ENCODE results near the gene FNBP1. TPM values are rescaled to one million over a fixed set of nuclear protein-coding genes. Genes with fewer than 3 reads are reported as not detected.

Gene FNBP1
- total RNA-seq, 1 experiment from 2014 or later, result 16.6 TPM

DNA sequence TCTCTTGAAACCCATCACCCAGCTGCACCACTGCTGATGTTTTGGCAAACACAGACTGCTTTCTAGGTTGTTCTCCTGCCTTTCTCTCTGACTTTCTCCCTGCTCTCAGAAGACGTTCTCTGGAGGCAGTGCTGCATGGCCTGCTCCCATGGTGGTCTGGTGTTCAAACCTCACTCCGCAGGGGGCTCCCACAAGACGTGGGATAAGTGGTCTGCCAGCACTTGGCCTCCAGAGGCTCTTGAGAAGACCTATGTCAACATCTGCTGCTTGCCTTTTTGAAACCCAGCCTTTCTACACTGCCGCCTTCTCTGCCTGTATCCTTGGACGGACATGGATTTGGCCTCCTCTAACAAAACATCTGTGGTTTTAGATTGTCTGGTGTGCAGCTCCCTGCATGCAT is 191.2 kb downstream of the FNBP1 start:
- in situ Hi-C loops (cut with HindIII; ENCODE audit: low sequenced_read_pairs), result no loop called here
- DNase-seq (ENCODE audit: low spot score), result no peak

GRCh38 chr9:129850821-129851550 is 192.0 kb downstream of the FNBP1 start:
- in situ Hi-C loops (cut with HindIII; ENCODE audit: low sequenced_read_pairs), result no loop called here
- DNase-seq (ENCODE audit: low spot score), result no peak

DNA sequence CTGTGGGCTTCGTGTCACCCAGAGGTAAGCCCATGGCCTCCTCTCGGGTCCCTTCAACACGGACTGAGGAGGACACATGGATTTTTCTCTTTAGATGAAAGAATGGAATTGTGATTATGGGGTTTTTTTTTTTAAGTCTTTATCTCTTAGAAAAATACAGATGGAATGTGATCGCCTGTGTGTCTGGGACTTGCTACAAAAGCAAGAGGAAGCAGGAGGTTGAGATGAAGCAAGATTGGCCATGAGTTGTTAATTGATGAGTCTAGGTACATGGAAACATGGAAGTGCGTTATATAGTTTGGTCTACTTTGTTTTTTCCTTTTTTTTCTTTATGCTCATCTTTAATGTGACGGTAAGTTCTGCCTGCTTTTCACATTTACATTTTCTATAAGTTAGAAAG is 193.1 kb downstream of the FNBP1 start:
- in situ Hi-C loops (cut with HindIII; ENCODE audit: low sequenced_read_pairs), result no loop called here
- no peak for DNase-seq (ENCODE audit: low spot score)

DNA sequence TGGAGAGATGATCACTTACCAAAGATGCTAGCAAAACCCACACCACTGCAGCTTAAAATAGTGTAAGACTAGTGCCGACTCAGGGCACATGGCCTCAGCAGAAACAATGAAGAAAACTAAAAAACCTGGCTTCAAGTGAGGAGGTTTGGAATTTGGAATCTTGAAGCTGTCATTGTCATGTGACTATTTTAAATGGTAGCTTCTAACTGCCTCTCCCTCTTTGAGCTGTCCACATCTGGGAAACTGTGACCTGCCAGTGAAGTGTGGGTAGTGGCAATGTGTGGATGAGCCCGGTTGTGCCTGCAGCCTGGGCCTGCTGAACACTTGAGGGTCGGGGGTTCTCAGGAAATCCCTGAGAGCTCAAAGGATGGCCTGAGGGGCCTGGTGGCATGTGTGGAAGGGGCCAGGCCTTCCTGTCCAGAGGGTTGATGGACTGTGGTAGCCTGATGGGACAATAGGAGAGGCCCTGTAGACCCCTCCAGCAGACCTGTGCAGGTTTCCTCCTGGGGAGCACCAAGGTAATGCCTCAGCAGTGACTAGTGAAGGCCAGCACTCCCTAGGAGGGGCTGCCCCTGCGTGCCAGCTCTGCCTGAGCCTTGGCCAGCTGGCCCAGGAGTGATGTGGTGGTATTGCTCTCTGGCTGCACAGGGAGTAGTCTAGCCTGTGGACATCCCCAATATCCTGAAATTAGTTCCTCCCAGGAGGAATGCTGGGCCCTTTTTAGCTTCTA is 194.1 kb downstream of the FNBP1 start:
- in situ Hi-C loops (cut with HindIII; ENCODE audit: low sequenced_read_pairs), result no loop called here
- no peak for DNase-seq (ENCODE audit: low spot score)

GRCh38 chr9:129845373-129845772 is 197.6 kb downstream of the FNBP1 start:
- in situ Hi-C loops (cut with HindIII; ENCODE audit: low sequenced_read_pairs), result no loop called here
- DNase-seq (ENCODE audit: low spot score), result no peak

GRCh38 chr9:129841071-129841470 is 201.9 kb downstream of the FNBP1 start:
- peak; percentile 67 for DNase-seq (ENCODE audit: low spot score)
- in situ Hi-C loops (cut with HindIII; ENCODE audit: low sequenced_read_pairs), result no loop called here

DNA sequence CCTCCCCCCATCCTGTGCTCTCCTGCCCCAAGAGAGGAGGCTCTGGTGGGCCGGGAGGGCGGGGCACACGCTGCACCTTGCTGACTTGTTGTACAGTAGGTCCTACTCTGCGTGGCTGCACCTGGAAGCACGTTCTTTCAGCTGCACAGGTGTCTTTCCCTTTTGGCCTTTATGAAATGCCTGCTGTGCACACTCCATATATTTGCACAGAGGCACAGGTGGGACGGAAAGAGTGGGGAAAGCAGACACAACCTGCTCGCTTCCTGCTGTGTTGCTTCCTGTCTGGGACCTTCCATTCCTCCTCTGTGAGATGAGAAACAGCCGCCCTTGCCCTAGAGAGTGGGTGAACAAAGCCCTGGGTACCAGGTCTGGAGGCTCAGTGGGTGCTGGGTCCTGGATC is 203.0 kb downstream of the FNBP1 start:
- peak; percentile 23 for DNase-seq (ENCODE audit: low spot score)
- in situ Hi-C loops (cut with HindIII; ENCODE audit: low sequenced_read_pairs), result no loop called here

DNA sequence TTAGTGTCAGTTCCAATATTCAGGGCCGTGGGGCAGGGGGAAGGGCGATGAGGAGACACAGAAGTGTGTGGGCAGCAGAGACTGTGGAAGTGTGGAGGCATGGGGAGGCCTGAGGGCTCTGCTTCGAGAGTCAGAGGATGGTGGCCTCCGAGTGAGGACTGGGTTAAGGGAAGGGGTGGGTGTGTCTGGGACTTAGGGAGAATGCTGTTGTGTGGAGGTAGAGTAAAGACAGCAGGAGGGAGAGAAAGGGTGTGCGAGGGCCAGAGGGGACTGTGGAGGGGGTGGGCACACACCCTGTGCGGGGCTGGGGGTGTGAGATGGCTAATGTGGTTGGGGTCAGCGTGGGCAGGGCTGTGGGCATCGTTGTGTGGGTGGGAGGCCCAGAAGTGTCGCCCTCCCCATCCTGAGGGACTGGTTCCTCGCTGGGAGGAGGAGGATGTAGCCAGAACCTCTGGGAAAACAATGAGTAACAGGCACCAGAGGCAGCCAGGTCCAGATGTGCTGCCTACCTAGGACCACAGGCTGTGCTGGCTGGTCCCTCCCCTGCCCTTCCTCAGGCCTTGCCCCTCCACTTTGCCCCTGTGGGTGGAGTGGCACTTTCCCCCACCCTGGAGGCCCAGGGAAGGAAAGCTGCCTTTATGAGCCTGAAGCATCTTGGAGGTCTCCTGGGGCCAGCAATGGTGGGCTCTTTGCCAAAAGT is 203.5 kb downstream of the FNBP1 start:
- in situ Hi-C loops (cut with HindIII; ENCODE audit: low sequenced_read_pairs), result no loop called here
- no peak for DNase-seq (ENCODE audit: low spot score)

- DNase-seq (ENCODE audit: low spot score), result no peak
- in situ Hi-C loops (cut with HindIII; ENCODE audit: low sequenced_read_pairs), result no loop called here
Observed at GRCh38 chr9:129838707-129839259, 204.2 kb downstream of the FNBP1 start.

Other genes with a start within 250 kb of the FNBP1 start
- 16.5 and 16.7 TPM in 2 replicates for gene TOR1B, start 240.0 kb downstream of the FNBP1 start, total RNA-seq (2014; rRNA removed; shearing (Covaris generic))
- 30.8 and 43.1 TPM in 2 replicates for gene TOR1A, start 219.1 kb downstream of the FNBP1 start, total RNA-seq (2014; rRNA removed; shearing (Covaris generic))
- 23.4 and 49.4 TPM in 2 replicates for gene C9orf78, start 207.9 kb downstream of the FNBP1 start, total RNA-seq (2014; rRNA removed; shearing (Covaris generic))
- gene USP20, start 207.7 kb downstream of the FNBP1 start, total RNA-seq (2014; rRNA removed; shearing (Covaris generic)), result 27.7 and 34.3 TPM in 2 replicates
- gene GPR107, start 10.7 kb upstream of the FNBP1 start, total RNA-seq (2014; rRNA removed; shearing (Covaris generic)), result 8.6 and 9.7 TPM in 2 replicates
- gene NCS1, start 129.2 kb upstream of the FNBP1 start, total RNA-seq (2014; rRNA removed; shearing (Covaris generic)), result 36.4 and 44.9 TPM in 2 replicates
- gene HMCN2, start 222.6 kb upstream of the FNBP1 start, total RNA-seq (2014; rRNA removed; shearing (Covaris generic)), result 0.07 TPM in 1 of 2 replicates, not detected in the other